ENCODE results near the gene LONRF3. TPM values are rescaled to one million over a fixed set of nuclear protein-coding genes. Genes with fewer than 3 reads are reported as not detected.

Gene LONRF3
- total RNA-seq = 4.2 TPM
- long read RNA-seq, partial matches to known transcripts = 1 of 5 reads
- long read RNA-seq, other reads (novel, unspliced or antisense) = 2 of 5 reads

DNA sequence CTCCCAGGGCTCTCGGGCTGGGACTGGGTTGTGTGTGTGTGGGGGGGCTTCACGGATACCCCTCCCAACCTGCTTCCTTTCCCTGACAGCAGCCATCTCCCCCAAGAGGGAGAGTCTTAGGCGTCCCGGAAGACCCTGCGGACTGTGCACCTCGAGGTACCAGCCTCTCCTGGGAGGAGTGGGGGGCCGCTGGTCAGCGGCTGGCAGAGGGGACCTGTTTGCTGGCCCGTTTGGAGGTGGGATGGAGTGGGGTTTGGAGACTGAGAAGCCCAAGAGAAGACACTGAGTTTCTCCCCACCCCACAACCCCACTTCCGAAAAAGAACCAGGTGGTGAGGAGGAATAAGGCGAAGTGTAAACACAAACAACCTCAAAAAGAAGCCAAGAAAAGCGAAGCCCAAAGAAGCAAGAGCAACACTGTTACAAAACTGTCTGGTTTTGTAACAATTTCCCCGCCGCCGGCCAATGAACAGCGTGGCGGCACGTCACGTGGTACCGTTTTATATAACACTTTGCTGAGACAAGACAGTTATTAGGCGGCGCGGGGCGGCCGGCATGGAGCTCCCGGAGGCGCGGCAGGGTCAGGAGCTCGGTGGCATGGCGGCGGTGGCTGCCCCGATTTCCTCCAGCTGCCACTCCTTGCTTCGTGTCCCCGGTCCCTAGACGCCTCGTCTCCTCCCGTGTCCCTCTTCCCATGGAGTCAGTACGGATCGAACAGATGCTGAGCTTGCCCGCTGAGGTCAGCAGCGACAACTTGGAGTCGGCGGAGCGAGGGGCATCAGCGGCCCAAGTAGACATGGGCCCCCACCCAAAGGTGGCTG is at the start of gene LONRF3:
Gene LONRF3, plus strand, starts transcription at position 531 of the 820 bp plus-strand sequence. Its CDS starts 163 bp downstream, at position 694.
- DNase-seq (peak; percentile 82), ATAC-seq (peak; percentile 74)
- intact Hi-C loops (cut with micrococcal nuclease) = no loop called here

- intact Hi-C loops (cut with micrococcal nuclease) = no loop called here
- DNase-seq (no peak), ATAC-seq (no peak)
Observed at GRCh38 chrX:118928151-118928550, 46.3 kb upstream of the LONRF3 start.

- DNase-seq (no peak), ATAC-seq (no peak)
- intact Hi-C loops (cut with micrococcal nuclease) = no loop called here
Observed at GRCh38 chrX:118935352-118935751, 39.1 kb upstream of the LONRF3 start.

- intact Hi-C loops (cut with micrococcal nuclease) = no loop called here
- DNase-seq (no peak), ATAC-seq (no peak)
Observed at GRCh38 chrX:118941147-118941546, 33.3 kb upstream of the LONRF3 start.

DNA sequence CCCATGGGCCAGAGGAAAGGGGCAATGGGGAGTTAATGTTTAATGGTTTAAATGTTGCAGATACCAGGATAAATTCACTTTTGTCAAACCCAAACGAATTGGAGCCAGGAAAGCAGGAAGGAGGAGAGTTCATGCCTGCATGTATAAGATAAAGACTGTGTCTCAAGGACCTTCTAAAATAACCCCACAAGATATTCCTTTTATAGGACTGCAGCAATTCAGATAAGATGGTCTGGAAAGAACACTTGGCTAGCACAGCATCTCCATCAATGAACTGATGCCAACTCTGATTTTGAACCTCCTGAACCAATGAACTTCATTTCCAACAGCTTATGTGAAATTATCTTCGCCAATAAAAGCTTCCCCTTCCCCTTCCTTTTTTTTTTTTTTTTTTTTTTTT is 31.3 kb upstream of the LONRF3 start:
- intact Hi-C loops (cut with micrococcal nuclease) = no loop called here
- ATAC-seq (no peak), DNase-seq (no peak)

DNA sequence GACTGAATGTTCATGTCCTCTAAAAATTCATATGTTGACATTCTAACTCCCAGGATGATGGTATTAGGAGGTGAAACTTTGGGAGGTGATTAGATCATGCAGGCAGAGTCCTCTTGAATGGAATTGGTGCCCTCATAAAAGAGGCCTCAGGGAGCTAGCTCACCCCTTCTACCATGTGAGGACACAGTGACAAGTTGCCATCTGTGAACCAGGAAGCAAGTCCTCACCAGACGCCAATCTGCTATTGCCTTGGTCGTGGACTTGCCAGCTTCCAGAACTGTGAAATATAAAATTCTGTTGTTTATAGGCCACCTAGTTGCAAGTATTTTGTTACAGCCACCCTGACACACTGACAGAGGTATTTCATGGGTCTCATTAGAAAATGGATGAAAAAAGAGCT is 28.5 kb upstream of the LONRF3 start:
- DNase-seq = no peak
- ATAC-seq = no peak
- intact Hi-C loops (cut with micrococcal nuclease) = no loop called here

DNA sequence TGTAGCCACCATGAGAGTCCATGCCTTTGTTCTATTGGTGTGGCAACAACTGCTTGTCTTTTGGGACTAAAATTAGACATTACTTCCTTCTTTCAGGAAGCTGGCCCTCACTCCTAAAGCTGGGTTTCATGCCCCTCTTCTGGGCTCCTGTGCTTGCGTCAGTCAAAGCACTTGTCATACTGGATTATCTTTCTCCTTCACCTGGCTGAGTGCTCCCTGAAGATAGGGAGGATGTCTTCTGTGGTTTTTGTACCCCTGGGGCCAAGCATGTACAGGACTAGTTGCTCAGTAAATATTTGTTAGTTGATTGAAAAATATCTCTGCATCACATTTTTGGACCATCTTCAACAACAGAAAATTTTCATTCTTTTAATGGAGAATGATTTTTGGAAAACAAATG is 26.1 kb upstream of the LONRF3 start:
- no peak for ATAC-seq
- intact Hi-C loops (cut with micrococcal nuclease) = no loop called here
- no peak for DNase-seq

DNA sequence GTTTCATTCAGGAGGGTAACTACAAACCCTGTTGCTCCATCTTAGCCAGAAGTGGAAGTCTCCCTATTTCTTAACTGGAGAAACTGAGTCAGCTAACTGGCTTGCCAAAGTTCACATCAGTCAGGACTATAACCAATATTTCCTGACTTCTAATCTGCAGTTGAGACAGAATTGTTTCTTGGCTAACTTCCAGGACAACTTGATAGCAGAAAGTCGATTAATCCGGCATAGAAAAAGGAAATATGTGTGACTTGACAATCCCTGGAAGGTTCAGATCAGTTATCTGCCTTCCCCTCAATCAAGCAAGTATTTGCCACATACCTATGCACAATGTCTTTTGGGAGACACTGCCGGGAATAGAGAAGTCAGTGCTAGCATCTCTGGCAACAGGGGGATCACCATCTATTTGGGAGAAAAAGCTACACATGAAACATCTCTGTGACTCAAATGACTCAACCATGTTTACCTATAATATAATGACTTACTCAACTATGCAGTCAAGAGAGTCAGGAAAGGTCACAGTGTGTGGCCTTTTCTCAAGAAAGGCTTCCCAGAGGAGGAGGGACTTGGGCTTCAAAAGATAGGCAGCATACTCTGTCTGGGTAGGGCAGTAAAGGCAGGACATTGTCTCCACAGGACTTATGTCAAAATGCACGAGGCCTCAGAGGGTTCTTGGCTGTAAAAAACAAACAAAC is 12.4 kb upstream of the LONRF3 start:
- no peak for ATAC-seq
- DNase-seq = no peak
- intact Hi-C loops (cut with micrococcal nuclease) = no loop called here

- intact Hi-C loops (cut with micrococcal nuclease) = no loop called here
Observed at GRCh38 chrX:118963159-118963558, 11.3 kb upstream of the LONRF3 start.

GRCh38 chrX:118964252-118964651 is 10.2 kb upstream of the LONRF3 start:
- DNase-seq (no peak), ATAC-seq (no peak)
- intact Hi-C loops (cut with micrococcal nuclease) = no loop called here

More at GRCh38 chrX:118963159-118963558, 11.3 kb upstream of the LONRF3 start:
- ATAC-seq (no peak), DNase-seq (no peak)

- no peak for ATAC-seq
- no peak for DNase-seq
- intact Hi-C loops (cut with micrococcal nuclease) = no loop called here
Observed at GRCh38 chrX:118965395-118965794, 9.0 kb upstream of the LONRF3 start.

DNA sequence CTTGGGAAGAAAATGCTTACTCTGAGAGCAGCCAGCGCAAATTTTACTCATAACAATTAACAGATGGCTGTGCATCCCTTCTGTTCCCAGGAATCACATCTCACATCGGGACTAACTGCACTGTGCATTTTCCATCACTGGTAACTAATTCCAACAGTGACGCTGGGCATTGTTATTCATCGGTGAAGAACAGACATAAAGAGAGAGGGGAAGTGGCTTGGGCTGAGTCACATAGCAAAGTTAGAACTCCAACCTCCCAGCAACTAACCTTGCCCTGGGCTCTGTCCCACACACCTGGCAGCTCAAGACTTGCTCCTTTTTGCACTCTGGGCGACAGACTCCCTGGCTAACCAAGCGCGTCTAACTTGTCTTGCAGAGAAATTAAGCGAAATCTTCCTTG is 6.4 kb upstream of the LONRF3 start:
- intact Hi-C loops (cut with micrococcal nuclease) = no loop called here
- no peak for DNase-seq
- no peak for ATAC-seq

DNA sequence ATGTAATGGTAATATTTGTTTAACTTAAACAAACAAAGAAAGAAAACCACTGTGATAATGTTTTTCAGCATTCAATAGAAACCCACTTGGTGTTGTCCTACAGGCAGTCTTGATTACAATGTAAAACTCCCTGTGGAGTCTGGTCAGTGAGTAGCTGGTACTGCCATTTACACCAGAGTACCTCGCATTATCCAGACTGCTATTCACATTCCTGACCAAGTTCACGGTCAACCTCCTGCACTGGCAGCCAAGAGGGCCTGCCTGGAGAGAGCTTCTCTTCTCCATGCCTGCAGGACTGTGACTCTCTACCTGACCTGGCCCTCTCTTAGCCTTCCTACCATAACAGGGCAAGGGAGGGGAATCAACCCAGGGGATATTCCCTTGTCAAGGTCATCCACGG is 2.9 kb upstream of the LONRF3 start:
- DNase-seq = no peak
- ATAC-seq = no peak
- intact Hi-C loops (cut with micrococcal nuclease) = no loop called here

GRCh38 chrX:118973389-118974087 is 880 bp upstream of the LONRF3 start:
- intact Hi-C loops (cut with micrococcal nuclease) = no loop called here

DNA sequence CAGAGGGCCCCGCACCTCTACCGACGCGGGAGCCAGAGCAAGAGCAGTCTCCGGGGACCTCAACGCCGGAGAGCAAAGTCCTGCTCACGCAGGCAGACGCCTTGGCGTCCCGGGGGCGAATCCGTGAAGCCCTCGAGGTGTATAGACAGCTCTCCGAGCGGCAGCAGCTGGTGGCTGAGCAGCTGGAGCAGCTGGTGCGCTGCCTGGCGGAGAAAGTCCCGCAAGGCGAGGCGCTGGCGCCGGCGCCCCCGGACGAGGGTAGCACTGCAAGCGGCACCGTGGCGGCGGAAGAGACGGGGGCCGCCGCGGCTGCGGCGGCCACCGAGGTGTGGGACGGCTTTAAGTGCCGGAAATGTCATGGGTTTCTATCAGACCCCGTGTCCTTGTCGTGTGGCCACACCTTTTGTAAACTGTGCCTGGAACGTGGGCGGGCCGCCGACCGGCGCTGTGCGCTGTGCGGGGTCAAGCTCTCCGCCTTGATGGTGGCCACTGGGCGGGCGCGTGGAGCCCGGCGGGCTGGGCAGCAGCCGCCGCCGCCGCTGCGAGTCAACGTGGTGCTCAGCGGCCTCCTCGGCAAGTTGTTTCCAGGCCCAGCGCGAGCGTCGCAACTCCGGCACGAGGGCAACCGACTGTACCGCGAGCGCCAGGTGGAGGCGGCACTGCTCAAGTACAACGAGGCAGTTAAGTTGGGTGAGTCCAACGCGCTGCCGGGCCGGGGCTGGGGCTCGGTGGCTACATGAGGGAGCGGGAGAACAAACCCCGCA is 672 bp downstream of the LONRF3 start:
- intact Hi-C loops (cut with micrococcal nuclease) = no loop called here
- DNase-seq = peak; percentile 55
- peak; percentile 38 for ATAC-seq

More at GRCh38 chrX:118973389-118974087, 880 bp upstream of the LONRF3 start:
- ATAC-seq (peak; percentile 9), DNase-seq (peak; percentile 38)

- DNase-seq (peak; percentile 82), ATAC-seq (peak; percentile 87)
- intact Hi-C loops (cut with micrococcal nuclease) = no loop called here
Observed at GRCh38 chrX:118975831-118976598, 1.6 kb downstream of the LONRF3 start.

GRCh38 chrX:118976599-118977340 is 2.4 kb downstream of the LONRF3 start:
- intact Hi-C loops (cut with micrococcal nuclease) = no loop called here
- DNase-seq = peak; percentile 67
- ATAC-seq = peak; percentile 41

- ATAC-seq = no peak
- DNase-seq = no peak
- intact Hi-C loops (cut with micrococcal nuclease) = no loop called here
Observed at GRCh38 chrX:118977424-118977823, 3.0 kb downstream of the LONRF3 start.
